Measurements from ENCODE around the gene CNPPD1.

DNA sequence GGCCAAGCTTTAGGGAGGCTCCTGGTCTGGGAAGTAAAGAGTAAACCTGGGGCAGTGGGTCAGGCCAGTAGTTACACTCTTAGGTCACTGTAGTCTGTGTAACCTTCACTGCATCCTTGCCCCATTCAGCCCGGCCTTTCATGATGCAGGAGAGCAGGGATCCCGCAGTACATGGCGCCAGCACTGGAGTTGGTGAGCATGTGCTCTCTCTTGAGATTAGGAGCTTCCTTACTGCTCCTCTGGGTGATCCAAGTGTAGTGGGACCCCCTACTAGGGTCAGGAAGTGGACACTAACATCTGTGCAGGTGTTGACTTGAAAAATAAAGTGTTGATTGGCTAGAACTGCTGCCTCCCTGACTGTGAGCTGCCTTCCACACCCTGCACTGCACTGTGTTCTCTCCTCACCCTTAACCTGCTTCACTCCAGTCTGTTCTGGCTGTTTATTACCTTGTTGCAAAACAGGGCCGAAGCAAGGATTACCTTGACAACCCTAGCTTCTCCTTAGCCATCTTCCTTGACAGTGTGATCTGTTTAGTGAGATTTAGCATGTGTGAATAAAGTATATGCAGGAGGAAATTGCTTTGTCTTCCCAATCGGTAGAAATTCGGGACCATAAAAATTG, 6.5 kb upstream of the CNPPD1 start:
- TF ChIP-seq EZH2 (IDR thresholded peaks at IDR 0.05), result no peak
- TF ChIP-seq, protein P1, sequence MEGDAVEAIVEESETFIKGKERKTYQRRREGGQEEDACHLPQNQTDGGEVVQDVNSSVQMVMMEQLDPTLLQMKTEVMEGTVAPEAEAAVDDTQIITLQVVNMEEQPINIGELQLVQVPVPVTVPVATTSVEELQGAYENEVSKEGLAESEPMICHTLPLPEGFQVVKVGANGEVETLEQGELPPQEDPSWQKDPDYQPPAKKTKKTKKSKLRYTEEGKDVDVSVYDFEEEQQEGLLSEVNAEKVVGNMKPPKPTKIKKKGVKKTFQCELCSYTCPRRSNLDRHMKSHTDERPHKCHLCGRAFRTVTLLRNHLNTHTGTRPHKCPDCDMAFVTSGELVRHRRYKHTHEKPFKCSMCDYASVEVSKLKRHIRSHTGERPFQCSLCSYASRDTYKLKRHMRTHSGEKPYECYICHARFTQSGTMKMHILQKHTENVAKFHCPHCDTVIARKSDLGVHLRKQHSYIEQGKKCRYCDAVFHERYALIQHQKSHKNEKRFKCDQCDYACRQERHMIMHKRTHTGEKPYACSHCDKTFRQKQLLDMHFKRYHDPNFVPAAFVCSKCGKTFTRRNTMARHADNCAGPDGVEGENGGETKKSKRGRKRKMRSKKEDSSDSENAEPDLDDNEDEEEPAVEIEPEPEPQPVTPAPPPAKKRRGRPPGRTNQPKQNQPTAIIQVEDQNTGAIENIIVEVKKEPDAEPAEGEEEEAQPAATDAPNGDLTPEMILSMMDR (IDR thresholded peaks at IDR 0.05), result no peak
- TF ChIP-seq EZH2phosphoT487 (IDR thresholded peaks at IDR 0.05), result no peak
